ENCODE measurements around the gene ANKRD36C.
"Not testable (repeated sequence)": the region's sequence is repeated elsewhere in the genome, so short reads cannot be mapped to it uniquely, and the experiment has no call there.

DNA sequence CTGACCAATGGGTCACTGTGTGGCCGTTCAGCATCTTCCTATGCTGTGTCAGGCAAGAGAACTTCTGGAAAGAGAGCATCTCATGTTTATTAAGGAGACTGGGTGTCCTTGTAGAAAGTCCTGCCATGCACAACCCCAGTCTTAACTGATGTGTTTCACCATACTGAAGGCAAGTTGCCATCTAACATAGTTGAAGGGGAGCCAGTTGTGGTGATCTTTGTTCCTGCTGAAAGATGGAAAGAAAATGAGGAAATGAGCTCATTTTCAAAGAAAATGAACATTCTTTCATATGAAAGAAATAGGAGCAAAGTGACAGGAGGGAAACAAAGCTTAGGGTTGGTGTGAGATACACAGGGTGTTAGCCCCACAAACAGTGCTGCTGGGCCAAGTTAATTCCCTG is 178.3 kb downstream of the ANKRD36C start:
- TF ChIP-seq, protein P1, sequence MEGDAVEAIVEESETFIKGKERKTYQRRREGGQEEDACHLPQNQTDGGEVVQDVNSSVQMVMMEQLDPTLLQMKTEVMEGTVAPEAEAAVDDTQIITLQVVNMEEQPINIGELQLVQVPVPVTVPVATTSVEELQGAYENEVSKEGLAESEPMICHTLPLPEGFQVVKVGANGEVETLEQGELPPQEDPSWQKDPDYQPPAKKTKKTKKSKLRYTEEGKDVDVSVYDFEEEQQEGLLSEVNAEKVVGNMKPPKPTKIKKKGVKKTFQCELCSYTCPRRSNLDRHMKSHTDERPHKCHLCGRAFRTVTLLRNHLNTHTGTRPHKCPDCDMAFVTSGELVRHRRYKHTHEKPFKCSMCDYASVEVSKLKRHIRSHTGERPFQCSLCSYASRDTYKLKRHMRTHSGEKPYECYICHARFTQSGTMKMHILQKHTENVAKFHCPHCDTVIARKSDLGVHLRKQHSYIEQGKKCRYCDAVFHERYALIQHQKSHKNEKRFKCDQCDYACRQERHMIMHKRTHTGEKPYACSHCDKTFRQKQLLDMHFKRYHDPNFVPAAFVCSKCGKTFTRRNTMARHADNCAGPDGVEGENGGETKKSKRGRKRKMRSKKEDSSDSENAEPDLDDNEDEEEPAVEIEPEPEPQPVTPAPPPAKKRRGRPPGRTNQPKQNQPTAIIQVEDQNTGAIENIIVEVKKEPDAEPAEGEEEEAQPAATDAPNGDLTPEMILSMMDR (IDR thresholded peaks at IDR 0.05; ENCODE audit: insufficient read depth, low read length): not testable (repeated sequence)
- not testable (repeated sequence) for TF ChIP-seq GABPA (IDR thresholded peaks at IDR 0.05; ENCODE audit: low read depth)
